ENCODE measurements around the gene CTR9. TPM values are rescaled to one million over a fixed set of nuclear protein-coding genes. Genes with fewer than 3 reads are reported as not detected.

CTR9 gene
- total RNA-seq, 1 experiment from 2014 or later, result 34.0 TPM

DNA sequence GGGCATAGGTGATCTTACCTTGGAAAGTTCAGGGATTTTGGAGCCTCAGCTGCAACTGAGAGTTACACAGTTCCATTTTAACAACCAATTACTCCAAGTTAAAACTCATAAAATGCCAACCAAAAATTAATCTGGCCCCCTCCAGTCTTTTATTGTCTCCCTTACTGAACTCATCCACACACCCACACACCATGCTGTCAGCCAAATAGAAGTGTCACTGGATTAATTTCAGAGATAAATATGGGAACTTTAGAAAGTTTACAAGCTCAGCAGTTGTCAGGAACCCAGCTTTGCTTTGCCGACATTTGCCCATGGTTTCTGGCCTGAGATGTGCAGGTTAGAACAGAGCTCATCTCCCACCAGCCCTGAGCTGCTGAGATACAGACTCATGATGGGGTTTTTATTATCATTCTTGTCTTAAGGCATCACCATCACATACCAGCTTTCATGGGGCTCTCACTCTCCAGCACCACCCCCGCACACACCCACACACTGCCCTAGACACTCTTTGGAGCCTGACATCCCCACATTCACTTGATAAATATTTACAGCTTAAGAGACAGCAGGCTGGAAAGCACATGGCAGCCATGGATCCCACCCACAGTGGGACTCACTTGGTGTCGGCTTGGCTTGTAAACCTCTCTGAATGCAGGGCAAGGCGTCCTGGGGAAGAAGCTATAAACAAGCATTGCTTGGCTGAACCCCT, 23.7 kb upstream of the CTR9 start:
- no peak overlapping the region for H3K4me3 Mint-ChIP-seq (ENCODE audit: low read depth, unreplicated experiment)
- no peak overlapping the region for H3K27ac Mint-ChIP-seq (ENCODE audit: unreplicated experiment)

DNA sequence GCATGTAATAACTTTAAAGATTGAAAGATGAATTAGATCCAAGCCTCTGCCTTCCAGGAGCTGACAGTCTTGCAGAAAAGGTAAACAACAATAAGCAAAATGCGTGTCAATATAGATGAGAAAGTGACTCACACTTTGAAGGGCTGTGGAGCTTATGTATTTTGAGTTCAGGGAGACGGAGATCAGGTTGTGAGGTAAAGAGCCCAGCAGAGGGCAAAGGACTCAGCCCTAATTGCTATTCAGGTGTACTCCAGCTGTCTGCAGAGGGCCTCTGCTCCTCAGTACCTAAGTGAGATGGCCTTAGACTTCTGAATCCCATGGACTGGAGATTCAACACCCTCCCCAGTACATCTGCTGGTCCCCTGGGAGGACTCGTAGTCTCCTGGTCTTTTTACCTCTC, 22.9 kb upstream of the CTR9 start:
- TF ChIP-seq, protein P1, sequence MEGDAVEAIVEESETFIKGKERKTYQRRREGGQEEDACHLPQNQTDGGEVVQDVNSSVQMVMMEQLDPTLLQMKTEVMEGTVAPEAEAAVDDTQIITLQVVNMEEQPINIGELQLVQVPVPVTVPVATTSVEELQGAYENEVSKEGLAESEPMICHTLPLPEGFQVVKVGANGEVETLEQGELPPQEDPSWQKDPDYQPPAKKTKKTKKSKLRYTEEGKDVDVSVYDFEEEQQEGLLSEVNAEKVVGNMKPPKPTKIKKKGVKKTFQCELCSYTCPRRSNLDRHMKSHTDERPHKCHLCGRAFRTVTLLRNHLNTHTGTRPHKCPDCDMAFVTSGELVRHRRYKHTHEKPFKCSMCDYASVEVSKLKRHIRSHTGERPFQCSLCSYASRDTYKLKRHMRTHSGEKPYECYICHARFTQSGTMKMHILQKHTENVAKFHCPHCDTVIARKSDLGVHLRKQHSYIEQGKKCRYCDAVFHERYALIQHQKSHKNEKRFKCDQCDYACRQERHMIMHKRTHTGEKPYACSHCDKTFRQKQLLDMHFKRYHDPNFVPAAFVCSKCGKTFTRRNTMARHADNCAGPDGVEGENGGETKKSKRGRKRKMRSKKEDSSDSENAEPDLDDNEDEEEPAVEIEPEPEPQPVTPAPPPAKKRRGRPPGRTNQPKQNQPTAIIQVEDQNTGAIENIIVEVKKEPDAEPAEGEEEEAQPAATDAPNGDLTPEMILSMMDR (IDR thresholded peaks at IDR 0.05; ENCODE audit: unreplicated experiment), result no peak
- CTCF ChIA-PET, result interaction anchor here (0.7 to 1.2 kb wide), 2 partner anchors 283 to 322 kb away, joined by 3 to 6 read pairs; no protein-coding TSS in a partner anchor
- H3K27me3 Mint-ChIP-seq (ENCODE audit: unreplicated experiment), result peaks cover 92% of the 10 kb centered on the region
- H3K9me3 Mint-ChIP-seq (ENCODE audit: low read depth, unreplicated experiment), result peaks cover 2% of the 10 kb centered on the region
- no peak overlapping the region for H3K4me3 Mint-ChIP-seq (ENCODE audit: low read depth, unreplicated experiment)
- no peaks in the 10 kb centered on the region for H3K36me3 Mint-ChIP-seq (ENCODE audit: insufficient read depth, unreplicated experiment)
- intact Hi-C loops (cut with micrococcal nuclease; ENCODE audit: unreplicated experiment), result no loop called here
- no peak overlapping the region for H3K27ac Mint-ChIP-seq (ENCODE audit: unreplicated experiment)
- DNase-seq, result no peak
- no TSS peak for BruUV-seq (replicated peaks)
- no peaks in the 10 kb centered on the region for H3K4me1 Mint-ChIP-seq (ENCODE audit: low read depth, unreplicated experiment)

More for the DNA sequence above, 23.7 kb upstream of the CTR9 start:
- TF ChIP-seq, protein P1 (IDR thresholded peaks at IDR 0.05; ENCODE audit: unreplicated experiment), result no peak
- H3K9me3 Mint-ChIP-seq (ENCODE audit: low read depth, unreplicated experiment), result peaks cover 2% of the 10 kb centered on the region
- no TSS peak for BruUV-seq (replicated peaks)
- intact Hi-C loops (cut with micrococcal nuclease; ENCODE audit: unreplicated experiment), result no loop called here
- CTCF ChIA-PET, result interaction anchor here (0.7 to 1.2 kb wide), 2 partner anchors 282 to 321 kb away, joined by 3 to 6 read pairs; no protein-coding TSS in a partner anchor
- H3K27me3 Mint-ChIP-seq (ENCODE audit: unreplicated experiment), result peaks cover 90% of the 10 kb centered on the region
- DNase-seq, result no peak
- H3K36me3 Mint-ChIP-seq (ENCODE audit: insufficient read depth, unreplicated experiment), result no peaks in the 10 kb centered on the region
- H3K4me1 Mint-ChIP-seq (ENCODE audit: low read depth, unreplicated experiment), result no peaks in the 10 kb centered on the region

DNA sequence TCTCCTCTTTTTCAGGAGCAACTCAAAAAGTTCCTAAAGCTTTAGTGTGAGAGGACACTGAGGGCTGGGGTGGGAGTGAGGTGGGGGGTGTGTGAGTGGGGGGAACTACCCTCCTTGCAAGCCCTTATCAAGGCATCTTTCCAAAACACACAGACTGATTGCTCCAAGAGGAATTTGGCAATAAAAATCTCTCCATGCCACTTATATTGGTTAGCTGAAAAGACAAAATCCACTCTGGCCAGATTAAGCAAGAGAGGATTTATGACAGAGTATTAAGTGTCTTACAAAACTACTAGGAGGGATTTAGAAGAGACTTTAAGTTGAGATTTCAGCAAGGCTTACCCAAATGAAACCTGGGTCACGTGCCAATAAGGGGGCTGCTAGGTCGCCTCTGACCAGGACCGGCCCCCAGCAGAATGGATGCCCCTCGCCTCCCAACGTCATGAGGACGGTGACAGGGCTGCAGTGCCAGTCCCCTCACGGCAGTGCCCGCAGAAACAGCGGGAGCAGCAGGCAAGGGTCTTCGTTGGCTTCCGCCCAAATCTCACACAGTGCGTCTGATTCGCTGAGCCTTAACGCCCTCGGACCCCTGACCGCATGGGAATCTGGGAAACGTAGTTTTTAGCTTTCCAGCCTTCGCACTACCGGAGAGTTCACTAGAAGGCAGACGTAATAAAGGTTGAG, 22.1 kb upstream of the CTR9 start:
- Mint-ChIP-seq H3K9me3 (ENCODE audit: low read depth, unreplicated experiment) (peaks cover 2% of the 10 kb centered on the region), H3K4me3 (ENCODE audit: low read depth, unreplicated experiment) (no peak overlapping the region), H3K4me1 (ENCODE audit: low read depth, unreplicated experiment) (no peaks in the 10 kb centered on the region), H3K36me3 (ENCODE audit: insufficient read depth, unreplicated experiment) (no peaks in the 10 kb centered on the region), H3K27me3 (ENCODE audit: unreplicated experiment) (peaks cover 87% of the 10 kb centered on the region), H3K27ac (ENCODE audit: unreplicated experiment) (no peak overlapping the region)
- DNase-seq, result no peak
- CTCF ChIA-PET, result interaction anchor here (0.6 to 1.2 kb wide), 5 partner anchors 10 to 327 kb away, joined by 3 to 6 read pairs (median 5); no protein-coding TSS in a partner anchor
- no TSS peak for BruUV-seq (replicated peaks)
- TF ChIP-seq, protein P1 (IDR thresholded peaks at IDR 0.05; ENCODE audit: unreplicated experiment), result no peak
- intact Hi-C loops (cut with micrococcal nuclease; ENCODE audit: unreplicated experiment), result no loop called here

DNA sequence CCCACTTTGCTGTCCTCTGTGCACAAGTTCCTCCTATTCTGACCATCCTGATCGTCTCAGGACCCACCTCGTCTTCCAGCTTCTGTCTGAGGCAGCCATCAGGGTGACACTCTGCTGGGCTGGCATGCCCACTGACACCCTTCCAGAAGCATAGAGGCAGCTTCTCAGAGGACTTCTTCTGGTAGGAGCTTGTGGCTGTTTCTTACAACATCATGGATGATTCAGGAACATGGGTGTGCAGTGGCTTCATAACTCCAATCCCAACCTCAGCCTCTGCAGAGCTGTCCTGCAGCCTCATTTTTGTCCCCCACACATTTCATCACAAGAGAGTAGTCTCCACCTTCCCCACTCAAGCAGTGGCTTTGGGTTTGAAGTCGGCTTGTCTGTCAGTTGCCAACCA, 20.9 kb upstream of the CTR9 start:
- TF ChIP-seq, protein P1 (IDR thresholded peaks at IDR 0.05; ENCODE audit: unreplicated experiment), result no peak
- Mint-ChIP-seq H3K4me3 (ENCODE audit: low read depth, unreplicated experiment) (no peak overlapping the region), H3K4me1 (ENCODE audit: low read depth, unreplicated experiment) (no peaks in the 10 kb centered on the region), H3K36me3 (ENCODE audit: insufficient read depth, unreplicated experiment) (no peaks in the 10 kb centered on the region), H3K27ac (ENCODE audit: unreplicated experiment) (no peak overlapping the region), H3K27me3 (ENCODE audit: unreplicated experiment) (peaks cover 74% of the 10 kb centered on the region), H3K9me3 (ENCODE audit: low read depth, unreplicated experiment) (peaks cover 2% of the 10 kb centered on the region)
- no TSS peak for BruUV-seq (replicated peaks)
- no peak for DNase-seq
- CTCF ChIA-PET, result interaction anchor here (0.8 kb wide), 1 partner anchor 106 kb away, joined by 3 read pairs; no protein-coding TSS in a partner anchor
- intact Hi-C loops (cut with micrococcal nuclease; ENCODE audit: unreplicated experiment), result loop anchor here (10.0 kb wide), 1 partner anchor 405 kb away; no protein-coding TSS in a partner anchor

All from Calu3 (cell line).